ENCODE results near the gene PLIN3.

DNA sequence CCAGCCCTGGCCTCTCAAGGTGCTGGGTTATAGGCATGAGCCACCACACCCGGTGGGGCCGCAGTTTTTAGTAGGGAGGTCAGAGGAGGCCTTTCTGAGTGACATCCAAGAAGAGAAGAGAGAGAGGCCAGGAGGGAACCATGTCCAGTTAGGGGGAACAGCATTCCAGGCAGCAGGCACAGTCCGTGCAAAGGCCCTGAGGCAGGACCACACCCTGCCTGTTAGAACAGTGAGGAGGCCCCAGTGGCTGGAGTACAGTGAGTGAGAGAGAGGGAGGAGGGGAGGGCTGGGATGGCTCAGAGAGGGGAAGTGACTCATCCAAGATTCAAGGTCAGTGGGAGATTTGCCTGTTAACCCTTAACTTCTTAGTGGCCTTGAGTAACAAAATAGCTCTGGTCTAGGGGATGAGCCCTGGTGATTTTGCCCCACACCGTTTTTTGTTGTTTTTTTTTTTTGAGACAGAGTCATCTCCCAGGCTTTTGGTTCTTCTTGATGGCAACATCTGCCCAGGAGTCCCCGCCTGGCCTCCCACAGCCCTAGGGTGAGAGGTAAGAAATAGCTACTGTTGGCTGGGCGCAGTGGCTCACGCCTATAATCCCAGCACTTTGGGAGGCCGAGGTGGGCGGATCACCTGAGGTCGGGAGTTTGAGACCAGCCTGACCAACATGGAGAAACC lies 2.7 kb upstream of the PLIN3 start:
- TF ChIP-seq, protein P1, sequence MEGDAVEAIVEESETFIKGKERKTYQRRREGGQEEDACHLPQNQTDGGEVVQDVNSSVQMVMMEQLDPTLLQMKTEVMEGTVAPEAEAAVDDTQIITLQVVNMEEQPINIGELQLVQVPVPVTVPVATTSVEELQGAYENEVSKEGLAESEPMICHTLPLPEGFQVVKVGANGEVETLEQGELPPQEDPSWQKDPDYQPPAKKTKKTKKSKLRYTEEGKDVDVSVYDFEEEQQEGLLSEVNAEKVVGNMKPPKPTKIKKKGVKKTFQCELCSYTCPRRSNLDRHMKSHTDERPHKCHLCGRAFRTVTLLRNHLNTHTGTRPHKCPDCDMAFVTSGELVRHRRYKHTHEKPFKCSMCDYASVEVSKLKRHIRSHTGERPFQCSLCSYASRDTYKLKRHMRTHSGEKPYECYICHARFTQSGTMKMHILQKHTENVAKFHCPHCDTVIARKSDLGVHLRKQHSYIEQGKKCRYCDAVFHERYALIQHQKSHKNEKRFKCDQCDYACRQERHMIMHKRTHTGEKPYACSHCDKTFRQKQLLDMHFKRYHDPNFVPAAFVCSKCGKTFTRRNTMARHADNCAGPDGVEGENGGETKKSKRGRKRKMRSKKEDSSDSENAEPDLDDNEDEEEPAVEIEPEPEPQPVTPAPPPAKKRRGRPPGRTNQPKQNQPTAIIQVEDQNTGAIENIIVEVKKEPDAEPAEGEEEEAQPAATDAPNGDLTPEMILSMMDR (IDR thresholded peaks at IDR 0.05) = no peak
- no peak for TF ChIP-seq EP300 (IDR thresholded peaks at IDR 0.05)
